Measurements from ENCODE around the gene ARNT2.

ARNT2 gene

GRCh38 chr15:80531796-80532195 lies 127.6 kb downstream of the ARNT2 start:
- ATAC-seq, result no peak
- TF ChIP-seq SNAI2 (CRISPR knock-in tag; IDR thresholded peaks at IDR 0.05) (no peak), ESRRG (CRISPR knock-in tag; IDR thresholded peaks at IDR 0.05) (no peak), ZNF70 (CRISPR knock-in tag; IDR thresholded peaks at IDR 0.05) (no peak), GLIS3 (CRISPR knock-in tag; IDR thresholded peaks at IDR 0.05) (no peak), OSR1 (CRISPR knock-in tag; IDR thresholded peaks at IDR 0.05) (no peak), RARB (CRISPR knock-in tag; IDR thresholded peaks at IDR 0.05) (no peak), ZNF565 (CRISPR knock-in tag; conservative IDR thresholded peaks at IDR 0.05; ENCODE audit: low read depth) (no peak), TCF4 (CRISPR knock-in tag; IDR thresholded peaks at IDR 0.05; ENCODE audit: borderline replicate concordance) (no peak), POU6F1 (CRISPR knock-in tag; IDR thresholded peaks at IDR 0.05; ENCODE audit: borderline replicate concordance, low read depth) (no peak), ARNTL (CRISPR knock-in tag; IDR thresholded peaks at IDR 0.05; ENCODE audit: borderline replicate concordance, low read depth) (no peak), ZC3H10 (CRISPR knock-in tag; IDR thresholded peaks at IDR 0.05) (no peak), ZFP30 (CRISPR knock-in tag; IDR thresholded peaks at IDR 0.05) (no peak)
- TF ChIP-seq, protein P1, sequence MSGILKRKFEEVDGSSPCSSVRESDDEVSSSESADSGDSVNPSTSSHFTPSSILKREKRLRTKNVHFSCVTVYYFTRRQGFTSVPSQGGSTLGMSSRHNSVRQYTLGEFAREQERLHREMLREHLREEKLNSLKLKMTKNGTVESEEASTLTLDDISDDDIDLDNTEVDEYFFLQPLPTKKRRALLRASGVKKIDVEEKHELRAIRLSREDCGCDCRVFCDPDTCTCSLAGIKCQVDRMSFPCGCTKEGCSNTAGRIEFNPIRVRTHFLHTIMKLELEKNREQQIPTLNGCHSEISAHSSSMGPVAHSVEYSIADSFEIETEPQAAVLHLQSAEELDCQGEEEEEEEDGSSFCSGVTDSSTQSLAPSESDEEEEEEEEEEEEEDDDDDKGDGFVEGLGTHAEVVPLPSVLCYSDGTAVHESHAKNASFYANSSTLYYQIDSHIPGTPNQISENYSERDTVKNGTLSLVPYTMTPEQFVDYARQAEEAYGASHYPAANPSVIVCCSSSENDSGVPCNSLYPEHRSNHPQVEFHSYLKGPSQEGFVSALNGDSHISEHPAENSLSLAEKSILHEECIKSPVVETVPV (CRISPR knock-in tag; IDR thresholded peaks at IDR 0.05), result no peak
- TF ChIP-seq, protein P2, sequence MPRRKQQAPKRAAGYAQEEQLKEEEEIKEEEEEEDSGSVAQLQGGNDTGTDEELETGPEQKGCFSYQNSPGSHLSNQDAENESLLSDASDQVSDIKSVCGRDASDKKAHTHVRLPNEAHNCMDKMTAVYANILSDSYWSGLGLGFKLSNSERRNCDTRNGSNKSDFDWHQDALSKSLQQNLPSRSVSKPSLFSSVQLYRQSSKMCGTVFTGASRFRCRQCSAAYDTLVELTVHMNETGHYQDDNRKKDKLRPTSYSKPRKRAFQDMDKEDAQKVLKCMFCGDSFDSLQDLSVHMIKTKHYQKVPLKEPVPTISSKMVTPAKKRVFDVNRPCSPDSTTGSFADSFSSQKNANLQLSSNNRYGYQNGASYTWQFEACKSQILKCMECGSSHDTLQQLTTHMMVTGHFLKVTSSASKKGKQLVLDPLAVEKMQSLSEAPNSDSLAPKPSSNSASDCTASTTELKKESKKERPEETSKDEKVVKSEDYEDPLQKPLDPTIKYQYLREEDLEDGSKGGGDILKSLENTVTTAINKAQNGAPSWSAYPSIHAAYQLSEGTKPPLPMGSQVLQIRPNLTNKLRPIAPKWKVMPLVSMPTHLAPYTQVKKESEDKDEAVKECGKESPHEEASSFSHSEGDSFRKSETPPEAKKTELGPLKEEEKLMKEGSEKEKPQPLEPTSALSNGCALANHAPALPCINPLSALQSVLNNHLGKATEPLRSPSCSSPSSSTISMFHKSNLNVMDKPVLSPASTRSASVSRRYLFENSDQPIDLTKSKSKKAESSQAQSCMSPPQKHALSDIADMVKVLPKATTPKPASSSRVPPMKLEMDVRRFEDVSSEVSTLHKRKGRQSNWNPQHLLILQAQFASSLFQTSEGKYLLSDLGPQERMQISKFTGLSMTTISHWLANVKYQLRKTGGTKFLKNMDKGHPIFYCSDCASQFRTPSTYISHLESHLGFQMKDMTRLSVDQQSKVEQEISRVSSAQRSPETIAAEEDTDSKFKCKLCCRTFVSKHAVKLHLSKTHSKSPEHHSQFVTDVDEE (CRISPR knock-in tag; IDR thresholded peaks at IDR 0.05), result no peak
- TF ChIP-seq, protein P3, sequence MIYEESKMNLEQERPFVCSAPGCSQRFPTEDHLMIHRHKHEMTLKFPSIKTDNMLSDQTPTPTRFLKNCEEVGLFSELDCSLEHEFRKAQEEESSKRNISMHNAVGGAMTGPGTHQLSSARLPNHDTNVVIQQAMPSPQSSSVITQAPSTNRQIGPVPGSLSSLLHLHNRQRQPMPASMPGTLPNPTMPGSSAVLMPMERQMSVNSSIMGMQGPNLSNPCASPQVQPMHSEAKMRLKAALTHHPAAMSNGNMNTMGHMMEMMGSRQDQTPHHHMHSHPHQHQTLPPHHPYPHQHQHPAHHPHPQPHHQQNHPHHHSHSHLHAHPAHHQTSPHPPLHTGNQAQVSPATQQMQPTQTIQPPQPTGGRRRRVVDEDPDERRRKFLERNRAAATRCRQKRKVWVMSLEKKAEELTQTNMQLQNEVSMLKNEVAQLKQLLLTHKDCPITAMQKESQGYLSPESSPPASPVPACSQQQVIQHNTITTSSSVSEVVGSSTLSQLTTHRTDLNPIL (CRISPR knock-in tag; IDR thresholded peaks at IDR 0.05; ENCODE audit: low read depth), result no peak

- TF ChIP-seq, protein P1 (CRISPR knock-in tag; IDR thresholded peaks at IDR 0.05), result no peak
Observed at GRCh38 chr15:80533790-80534333, 129.7 kb downstream of the ARNT2 start.

GRCh38 chr15:80536231-80536630 lies 132.0 kb downstream of the ARNT2 start:
- no peak for ATAC-seq
- TF ChIP-seq BACH2 (CRISPR knock-in tag; IDR thresholded peaks at IDR 0.05; ENCODE audit: borderline replicate concordance) (no peak), ZFP3 (CRISPR knock-in tag; IDR thresholded peaks at IDR 0.05) (no peak), ZNF565 (CRISPR knock-in tag; conservative IDR thresholded peaks at IDR 0.05; ENCODE audit: low read depth) (no peak), OSR1 (CRISPR knock-in tag; IDR thresholded peaks at IDR 0.05) (no peak), PPARA (CRISPR knock-in tag; IDR thresholded peaks at IDR 0.05; ENCODE audit: borderline replicate concordance) (no peak), TCF4 (CRISPR knock-in tag; IDR thresholded peaks at IDR 0.05; ENCODE audit: borderline replicate concordance) (no peak), CSDC2 (CRISPR knock-in tag; IDR thresholded peaks at IDR 0.05) (no peak), ZFP30 (CRISPR knock-in tag; IDR thresholded peaks at IDR 0.05) (no peak), ZNF8 (CRISPR knock-in tag; IDR thresholded peaks at IDR 0.05) (no peak), ARNTL (CRISPR knock-in tag; IDR thresholded peaks at IDR 0.05; ENCODE audit: borderline replicate concordance, low read depth) (no peak), ISL1 (CRISPR knock-in tag; IDR thresholded peaks at IDR 0.05) (no peak), ESRRG (CRISPR knock-in tag; IDR thresholded peaks at IDR 0.05) (no peak)
- TF ChIP-seq, protein P1 (CRISPR knock-in tag; IDR thresholded peaks at IDR 0.05), result no peak

More at GRCh38 chr15:80533790-80534333, 129.7 kb downstream of the ARNT2 start:
- no peak for ATAC-seq
